ENCODE data around the gene GINS3.

GRCh38 chr16:58365623-58366022, 26.6 kb upstream of the GINS3 start:
- no peak for TF ChIP-seq CTCF (IDR thresholded peaks at IDR 0.05)
- no peak for TF ChIP-seq SIN3A (IDR thresholded peaks at IDR 0.05; ENCODE audit: borderline replicate concordance, insufficient read depth, low read depth, low read length)
